ENCODE data around the gene MARCHF2. TPM values are rescaled to one million over a fixed set of nuclear protein-coding genes. Genes with fewer than 3 reads are reported as not detected.
"Not testable (repeated sequence)": the region's sequence is repeated elsewhere in the genome, so short reads cannot be mapped to it uniquely, and the experiment has no call there.

MARCHF2 gene
- total RNA-seq, 1 donor from 2014 or later = 84.0 TPM

DNA sequence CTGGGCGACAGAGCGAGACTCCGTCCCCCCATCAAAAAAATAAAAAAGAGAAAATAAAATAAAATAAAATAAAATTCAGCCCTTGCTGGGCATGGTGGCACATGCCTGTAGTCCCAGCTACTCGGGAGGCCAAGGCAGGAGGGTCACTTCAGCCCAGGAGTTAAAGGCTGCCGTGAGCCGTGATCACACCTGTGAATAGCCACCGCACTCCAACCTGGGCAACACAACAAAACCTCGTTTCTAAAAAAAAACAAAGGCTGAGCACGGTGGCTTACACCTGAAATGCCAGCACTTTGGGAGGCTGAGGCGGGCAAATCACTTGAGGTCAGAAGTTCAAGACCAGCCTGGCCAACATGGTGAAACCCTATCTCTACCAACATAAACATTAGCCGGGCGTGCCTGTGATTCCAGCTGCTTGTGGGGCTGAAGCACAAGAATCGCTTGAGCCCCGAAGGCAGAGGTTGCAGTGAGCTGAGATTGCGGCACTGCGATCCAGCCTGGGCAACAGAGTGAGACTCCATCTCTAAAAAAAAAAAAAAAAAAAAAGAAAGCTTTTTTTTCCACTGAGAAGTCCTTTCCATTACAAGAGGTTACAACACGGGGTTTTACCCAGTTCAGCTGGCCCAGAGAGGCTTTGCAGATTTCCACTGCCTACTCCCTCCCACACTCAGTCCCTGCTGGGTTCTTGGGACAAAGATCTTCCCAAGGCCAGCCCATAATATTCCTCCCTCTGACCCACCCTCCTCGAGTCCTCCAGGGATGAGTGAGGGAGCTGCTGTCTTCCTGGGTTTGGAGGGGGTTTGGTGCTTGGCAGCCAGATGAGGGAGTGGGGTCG lies 42.7 kb upstream of the MARCHF2 start:
- FAIRE-seq = no peak

DNA sequence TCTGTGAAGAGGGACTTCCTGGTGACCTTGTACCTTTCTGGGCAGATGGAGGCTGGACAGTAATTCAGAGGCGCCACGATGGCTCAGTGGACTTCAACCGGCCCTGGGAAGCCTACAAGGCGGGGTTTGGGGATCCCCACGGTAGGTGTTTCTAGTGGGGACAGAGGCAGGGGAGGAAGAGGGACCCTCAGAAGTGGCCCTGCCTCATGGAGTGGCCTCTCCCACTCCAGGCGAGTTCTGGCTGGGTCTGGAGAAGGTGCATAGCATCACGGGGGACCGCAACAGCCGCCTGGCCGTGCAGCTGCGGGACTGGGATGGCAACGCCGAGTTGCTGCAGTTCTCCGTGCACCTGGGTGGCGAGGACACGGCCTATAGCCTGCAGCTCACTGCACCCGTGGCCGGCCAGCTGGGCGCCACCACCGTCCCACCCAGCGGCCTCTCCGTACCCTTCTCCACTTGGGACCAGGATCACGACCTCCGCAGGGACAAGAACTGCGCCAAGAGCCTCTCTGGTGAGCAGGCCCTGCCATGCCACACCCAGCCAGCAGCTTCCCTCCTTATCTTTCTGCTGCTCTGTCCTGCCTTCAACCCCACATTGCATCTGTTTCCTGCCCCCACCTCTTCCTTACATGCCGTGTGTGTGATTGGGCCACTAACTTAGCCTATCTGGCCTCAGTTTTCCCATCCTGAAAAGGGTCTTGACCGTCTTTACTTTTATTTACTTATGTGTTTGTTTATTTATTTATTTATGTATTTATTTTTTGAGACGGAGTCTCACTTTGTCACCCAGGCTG lies 41.9 kb upstream of the MARCHF2 start:
- Histone ChIP-seq H3K4me3 (ENCODE audit: low read depth, low read length) (no peak overlapping the region), H3K27me3 (ENCODE audit: control insufficient read depth, insufficient read depth, low read length) (no peaks in the 10 kb centered on the region), H3K36me3 (ENCODE audit: control insufficient read depth, insufficient read depth, low read length) (peaks cover 4% of the 10 kb centered on the region)
- no peak for DNase-seq (ENCODE audit: low read depth)
- TF ChIP-seq, protein P1, sequence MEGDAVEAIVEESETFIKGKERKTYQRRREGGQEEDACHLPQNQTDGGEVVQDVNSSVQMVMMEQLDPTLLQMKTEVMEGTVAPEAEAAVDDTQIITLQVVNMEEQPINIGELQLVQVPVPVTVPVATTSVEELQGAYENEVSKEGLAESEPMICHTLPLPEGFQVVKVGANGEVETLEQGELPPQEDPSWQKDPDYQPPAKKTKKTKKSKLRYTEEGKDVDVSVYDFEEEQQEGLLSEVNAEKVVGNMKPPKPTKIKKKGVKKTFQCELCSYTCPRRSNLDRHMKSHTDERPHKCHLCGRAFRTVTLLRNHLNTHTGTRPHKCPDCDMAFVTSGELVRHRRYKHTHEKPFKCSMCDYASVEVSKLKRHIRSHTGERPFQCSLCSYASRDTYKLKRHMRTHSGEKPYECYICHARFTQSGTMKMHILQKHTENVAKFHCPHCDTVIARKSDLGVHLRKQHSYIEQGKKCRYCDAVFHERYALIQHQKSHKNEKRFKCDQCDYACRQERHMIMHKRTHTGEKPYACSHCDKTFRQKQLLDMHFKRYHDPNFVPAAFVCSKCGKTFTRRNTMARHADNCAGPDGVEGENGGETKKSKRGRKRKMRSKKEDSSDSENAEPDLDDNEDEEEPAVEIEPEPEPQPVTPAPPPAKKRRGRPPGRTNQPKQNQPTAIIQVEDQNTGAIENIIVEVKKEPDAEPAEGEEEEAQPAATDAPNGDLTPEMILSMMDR (IDR thresholded peaks at IDR 0.05; ENCODE audit: insufficient read depth, low read length, severe bottlenecking) = no peak
- no peak for FAIRE-seq

More for the DNA sequence above, 42.7 kb upstream of the MARCHF2 start:
- TF ChIP-seq, protein P1 (IDR thresholded peaks at IDR 0.05; ENCODE audit: insufficient read depth, low read length, severe bottlenecking) = no peak
- Histone ChIP-seq H3K27me3 (ENCODE audit: control insufficient read depth, insufficient read depth, low read length) (no peaks in the 10 kb centered on the region), H3K36me3 (ENCODE audit: control insufficient read depth, insufficient read depth, low read length) (peaks cover 4% of the 10 kb centered on the region), H3K4me3 (ENCODE audit: low read depth, low read length) (no peak overlapping the region)
- no peak for DNase-seq (ENCODE audit: low read depth)

DNA sequence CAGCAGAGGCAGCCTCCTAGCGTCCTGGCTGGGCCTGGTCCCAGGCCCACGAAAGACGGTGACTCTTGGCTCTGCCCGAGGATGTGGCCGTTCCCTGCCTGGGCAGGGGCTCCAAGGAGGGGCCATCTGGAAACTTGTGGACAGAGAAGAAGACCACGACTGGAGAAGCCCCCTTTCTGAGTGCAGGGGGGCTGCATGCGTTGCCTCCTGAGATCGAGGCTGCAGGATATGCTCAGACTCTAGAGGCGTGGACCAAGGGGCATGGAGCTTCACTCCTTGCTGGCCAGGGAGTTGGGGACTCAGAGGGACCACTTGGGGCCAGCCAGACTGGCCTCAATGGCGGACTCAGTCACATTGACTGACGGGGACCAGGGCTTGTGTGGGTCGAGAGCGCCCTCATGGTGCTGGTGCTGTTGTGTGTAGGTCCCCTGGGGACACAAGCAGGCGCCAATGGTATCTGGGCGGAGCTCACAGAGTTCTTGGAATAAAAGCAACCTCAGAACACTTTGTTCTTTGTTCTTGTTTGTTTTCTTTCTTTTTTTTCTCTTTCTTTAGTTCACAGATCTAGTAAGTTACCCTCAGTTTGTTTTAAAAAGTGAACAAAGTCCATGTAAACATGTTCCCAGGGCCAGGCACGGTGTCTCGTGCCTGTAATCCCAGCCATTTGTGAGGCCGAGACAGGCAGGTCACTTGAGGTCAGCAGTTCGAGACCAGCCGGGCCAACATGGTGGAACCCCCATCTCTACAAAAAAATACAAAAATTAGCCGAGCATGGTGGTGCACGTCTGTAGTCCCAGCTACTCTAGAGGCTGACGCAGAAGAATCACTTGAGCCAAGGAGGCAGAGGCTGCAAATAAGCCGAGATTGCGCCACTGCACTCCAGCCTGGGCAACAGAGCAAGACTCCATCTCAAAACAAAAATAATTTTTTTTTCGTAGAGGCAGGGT lies 39.0 kb upstream of the MARCHF2 start:
- no peak overlapping the region for H3K4me3 ChIP-seq (ENCODE audit: low read depth, low read length)
- H3K27me3 ChIP-seq (ENCODE audit: control insufficient read depth, insufficient read depth, low read length) = no peaks in the 10 kb centered on the region
- peaks cover 4% of the 10 kb centered on the region for H3K36me3 ChIP-seq (ENCODE audit: control insufficient read depth, insufficient read depth, low read length)
- TF ChIP-seq, protein P1 (IDR thresholded peaks at IDR 0.05; ENCODE audit: insufficient read depth, low read length, severe bottlenecking) = no peak
- no peak for DNase-seq (ENCODE audit: low read depth)
- no peak for FAIRE-seq

DNA sequence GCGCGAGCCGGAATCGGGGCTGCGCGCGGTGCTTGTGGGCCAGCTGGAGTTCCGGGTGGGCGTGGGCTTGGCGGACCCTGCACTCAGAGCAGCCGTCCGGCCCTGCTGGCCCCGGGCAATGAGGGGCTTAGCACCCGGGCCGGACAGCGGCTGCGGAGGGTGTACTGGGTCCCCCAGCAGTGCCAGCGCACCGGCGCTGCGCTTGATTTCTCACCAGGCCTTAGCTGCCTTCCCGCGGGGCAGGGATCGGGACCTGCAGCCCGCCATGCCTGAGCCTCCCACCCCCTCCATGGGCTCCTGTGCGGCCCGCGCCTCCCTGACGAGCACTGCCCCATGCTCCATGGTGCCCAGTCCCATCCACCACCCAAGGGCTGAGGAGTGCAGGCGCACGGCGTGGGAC lies 37.3 kb upstream of the MARCHF2 start:
- FAIRE-seq; H3K36me3 ChIP-seq (ENCODE audit: control insufficient read depth, insufficient read depth, low read length); H3K27me3 ChIP-seq (ENCODE audit: control insufficient read depth, insufficient read depth, low read length); DNase-seq (ENCODE audit: low read depth); H3K4me3 ChIP-seq (ENCODE audit: low read depth, low read length): not testable (repeated sequence)

DNA sequence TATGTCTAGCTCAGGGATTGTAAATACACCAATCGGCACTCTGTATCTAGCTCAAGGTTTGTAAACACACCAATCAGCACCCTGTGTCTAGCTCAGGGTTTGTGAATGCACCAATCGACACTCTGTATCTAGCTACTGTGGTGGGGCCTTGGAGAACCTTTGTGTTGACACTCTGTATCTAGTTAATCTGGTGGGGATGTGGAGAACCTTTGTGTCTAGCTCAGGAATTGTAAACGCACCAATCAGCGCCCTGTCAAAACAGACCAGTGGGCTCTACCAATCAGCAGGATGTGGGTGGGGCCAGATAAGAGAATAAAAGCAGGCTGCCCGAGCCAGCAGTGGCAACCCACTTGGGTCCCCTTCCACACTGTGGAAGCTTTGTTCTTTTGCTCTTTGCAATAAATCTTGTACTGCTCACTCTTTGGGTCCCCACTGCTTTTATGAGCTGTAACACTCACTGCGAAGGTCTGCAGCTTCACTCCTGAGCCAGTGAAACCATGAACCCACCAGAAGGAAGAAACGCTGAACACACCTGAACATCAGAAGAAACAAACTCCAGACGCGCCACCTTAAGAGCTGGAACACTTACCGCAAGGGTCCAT lies 36.6 kb upstream of the MARCHF2 start:
- H3K4me3 ChIP-seq (ENCODE audit: low read depth, low read length); DNase-seq (ENCODE audit: low read depth); H3K36me3 ChIP-seq (ENCODE audit: control insufficient read depth, insufficient read depth, low read length); FAIRE-seq; H3K27me3 ChIP-seq (ENCODE audit: control insufficient read depth, insufficient read depth, low read length): not testable (repeated sequence)

DNA sequence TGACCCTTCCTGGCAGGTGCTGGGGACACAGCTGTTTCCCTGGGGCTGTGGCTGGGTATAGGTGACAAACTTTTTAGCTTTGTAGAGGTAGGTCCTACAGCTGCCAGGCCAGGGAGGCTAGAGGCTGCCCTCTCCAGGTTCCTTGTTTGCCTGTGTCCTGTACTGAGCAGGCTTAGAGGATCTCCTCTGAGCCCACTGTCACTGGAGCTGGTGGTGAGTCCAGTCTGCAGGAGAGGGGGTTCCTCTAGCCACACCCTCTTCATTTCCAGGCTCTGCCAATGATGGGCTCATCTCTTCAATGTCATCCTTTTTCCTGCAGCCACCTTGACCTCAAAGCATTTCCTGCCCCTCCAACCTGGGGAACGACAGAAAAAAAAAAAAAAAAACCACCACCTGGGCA lies 35.5 kb upstream of the MARCHF2 start:
- no peak for FAIRE-seq
- TF ChIP-seq, protein P1 (IDR thresholded peaks at IDR 0.05; ENCODE audit: insufficient read depth, low read length, severe bottlenecking) = no peak
- H3K4me3 ChIP-seq (ENCODE audit: low read depth, low read length) = no peak overlapping the region
- no peak for DNase-seq (ENCODE audit: low read depth)
- peaks cover under 1% of the 10 kb centered on the region for H3K36me3 ChIP-seq (ENCODE audit: control insufficient read depth, insufficient read depth, low read length)
- H3K27me3 ChIP-seq (ENCODE audit: control insufficient read depth, insufficient read depth, low read length) = no peaks in the 10 kb centered on the region

DNA sequence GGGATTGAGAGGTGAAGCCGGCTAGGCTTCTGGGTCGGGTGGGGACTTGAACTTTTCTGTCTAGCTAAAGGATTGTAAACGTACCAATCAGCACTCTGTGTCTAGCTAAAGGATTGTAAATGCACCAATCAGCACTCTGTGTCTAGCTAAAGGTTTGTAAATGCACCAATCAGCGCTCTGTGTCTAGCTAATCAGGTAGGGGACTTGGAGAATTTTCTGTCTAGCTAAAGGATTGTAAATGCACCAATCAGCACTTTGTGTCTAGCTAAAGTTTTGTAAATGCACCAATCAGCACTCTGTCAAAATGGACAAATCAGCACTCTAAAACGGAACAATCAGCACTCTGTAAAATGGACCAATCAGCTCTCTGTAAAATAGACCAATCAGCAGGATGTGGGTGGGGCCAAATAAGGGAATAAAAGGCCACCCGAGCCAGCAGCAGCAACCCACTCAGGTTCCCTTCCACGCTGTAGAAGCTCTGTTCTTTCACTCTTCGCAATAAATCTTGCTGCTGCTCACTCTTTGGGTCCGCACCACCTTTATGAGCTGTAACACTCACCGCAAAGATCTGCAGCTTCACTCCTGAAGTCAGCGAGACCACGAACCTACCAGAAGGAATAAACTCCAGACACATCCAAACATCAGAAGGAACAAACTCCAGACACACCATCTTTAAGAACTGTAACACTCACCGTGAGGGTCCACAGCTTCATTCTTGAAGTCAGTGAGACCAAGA lies 33.8 kb upstream of the MARCHF2 start:
- not testable (repeated sequence) for H3K36me3 ChIP-seq (ENCODE audit: control insufficient read depth, insufficient read depth, low read length); H3K4me3 ChIP-seq (ENCODE audit: low read depth, low read length); DNase-seq (ENCODE audit: low read depth); FAIRE-seq; H3K27me3 ChIP-seq (ENCODE audit: control insufficient read depth, insufficient read depth, low read length)

DNA sequence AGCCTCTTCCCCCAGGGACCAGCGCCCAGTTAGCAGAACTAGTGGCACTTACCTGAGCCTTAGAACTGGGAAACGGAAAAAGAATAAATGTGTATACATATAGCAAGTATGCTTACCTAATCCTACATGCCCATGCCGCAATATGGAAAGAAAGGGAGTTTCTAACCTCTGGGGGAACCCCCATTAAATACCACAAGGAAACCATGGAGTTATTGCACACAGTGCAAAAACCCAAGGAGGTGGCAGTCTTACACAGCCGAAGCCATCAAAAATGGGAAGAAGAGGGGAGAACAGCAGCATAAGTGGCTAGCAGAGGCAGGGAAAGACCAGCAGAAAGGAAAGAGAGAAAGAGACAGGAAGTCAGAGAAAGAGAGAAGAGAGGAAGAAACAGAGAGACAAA lies 28.5 kb upstream of the MARCHF2 start:
- not testable (repeated sequence) for H3K27me3 ChIP-seq (ENCODE audit: control insufficient read depth, insufficient read depth, low read length); DNase-seq (ENCODE audit: low read depth); FAIRE-seq

More for the DNA sequence above, 28.5 kb upstream of the MARCHF2 start:
- not testable (repeated sequence) for H3K36me3 ChIP-seq (ENCODE audit: control insufficient read depth, insufficient read depth, low read length); H3K4me3 ChIP-seq (ENCODE audit: low read depth, low read length)
